Skeletal muscle tissue (tissue), 4 donors: ENCODE measurements around the gene RNGTT. TPM values are rescaled to one million over a fixed set of nuclear protein-coding genes. Genes with fewer than 3 reads are reported as not detected.

Experiments
- H3K27ac ChIP-seq: one replicate; pipeline ENCODE4 v1.7.0; 2013; ENCODE audit warnings: mild to moderate bottlenecking, low read depth, low read length, inconsistent platforms
- H3K27me3 ChIP-seq, 3 donors: one replicate each; pipeline ENCODE4 v1.7.0; 2013; ENCODE audit warnings: low read length in 3 of 3; ENCODE audit not compliant: control insufficient read depth in 3 of 3, insufficient read depth in 3 of 3
- H3K36me3 ChIP-seq, 3 donors: one replicate each; pipeline ENCODE4 v1.7.0; 2013; ENCODE audit warnings: low read length in 3 of 3; ENCODE audit not compliant: control insufficient read depth in 3 of 3, insufficient read depth in 3 of 3
- H3K4me1 ChIP-seq, 3 donors: one replicate each; pipeline ENCODE4 v1.7.0; 2013; ENCODE audit warnings: low read length in 3 of 3, mild to moderate bottlenecking in 3 of 3; ENCODE audit not compliant: control insufficient read depth in 3 of 3, insufficient read depth in 3 of 3
- H3K4me3 ChIP-seq, 3 donors: one replicate each; pipeline ENCODE4 v1.7.0; 2013; ENCODE audit warnings: low read length in 3 of 3
- H3K9ac ChIP-seq, 3 donors: one replicate each; pipeline ENCODE4 v1.7.0; 2013; ENCODE audit warnings: low read length in 3 of 3, mild to moderate bottlenecking in 3 of 3, moderate library complexity in 2 of 3, low read depth in 1 of 3
- H3K9me3 ChIP-seq, 3 donors: one replicate each; pipeline ENCODE4 v1.7.0; 2013; ENCODE audit warnings: low read length in 3 of 3; ENCODE audit not compliant: control insufficient read depth in 3 of 3
- total RNA-seq: library from RNA; depleted of rRNA; stranded (reverse); fragments of >200 nt; gene quantifications from one replicate; pipeline ENCODE4 v1.2.3, GENCODE V29; 2014
- donor health status: Osteomylitis.

RNGTT gene
- total RNA-seq, 1 donor from 2014 or later = 19.3 TPM

- no peak overlapping the region for H3K4me3 ChIP-seq
- H3K9me3 ChIP-seq = no peaks in the 10 kb centered on the region
- H3K9ac ChIP-seq = no peak overlapping the region
- H3K36me3 ChIP-seq = no peaks in the 10 kb centered on the region
- H3K4me1 ChIP-seq = no peaks in the 10 kb centered on the region
- no peak overlapping the region for H3K27ac ChIP-seq
- H3K27me3 ChIP-seq = no peaks in the 10 kb centered on the region
Measured at GRCh38 chr6:88633782-88634181, 329.6 kb downstream of the RNGTT start.

- H3K36me3 ChIP-seq = no peaks in the 10 kb centered on the region
- no peak overlapping the region for H3K27ac ChIP-seq
- no peak overlapping the region for H3K9ac ChIP-seq
- no peaks in the 10 kb centered on the region for H3K4me1 ChIP-seq
- H3K4me3 ChIP-seq = no peak overlapping the region
- H3K27me3 ChIP-seq = no peaks in the 10 kb centered on the region
- no peaks in the 10 kb centered on the region for H3K9me3 ChIP-seq
Measured at GRCh38 chr6:88631830-88632229, 331.6 kb downstream of the RNGTT start.

GRCh38 chr6:88629838-88630494, 333.5 kb downstream of the RNGTT start:
- Histone ChIP-seq H3K27ac (no peak overlapping the region), H3K27me3 (no peaks in the 10 kb centered on the region), H3K36me3 (no peaks in the 10 kb centered on the region), H3K4me3 (no peak overlapping the region), H3K9ac (no peak overlapping the region), H3K4me1 (no peaks in the 10 kb centered on the region), H3K9me3 (no peaks in the 10 kb centered on the region)

GRCh38 chr6:88626460-88626859, 337.0 kb downstream of the RNGTT start:
- no peaks in the 10 kb centered on the region for H3K4me1 ChIP-seq
- no peak overlapping the region for H3K4me3 ChIP-seq
- H3K27me3 ChIP-seq = no peaks in the 10 kb centered on the region
- H3K27ac ChIP-seq = no peak overlapping the region
- H3K9me3 ChIP-seq = no peaks in the 10 kb centered on the region
- no peaks in the 10 kb centered on the region for H3K36me3 ChIP-seq
- H3K9ac ChIP-seq = no peak overlapping the region

- H3K27me3 ChIP-seq = no peaks in the 10 kb centered on the region
- no peaks in the 10 kb centered on the region for H3K9me3 ChIP-seq
- no peak overlapping the region for H3K27ac ChIP-seq
- H3K36me3 ChIP-seq = no peaks in the 10 kb centered on the region
- no peak overlapping the region for H3K9ac ChIP-seq
- no peaks in the 10 kb centered on the region for H3K4me1 ChIP-seq
- H3K4me3 ChIP-seq = no peak overlapping the region
Measured at GRCh38 chr6:88623531-88623930, 339.9 kb downstream of the RNGTT start.

GRCh38 chr6:88619951-88620350, 343.5 kb downstream of the RNGTT start:
- Histone ChIP-seq H3K4me3 (no peak overlapping the region), H3K9ac (no peak overlapping the region), H3K4me1 (no peaks in the 10 kb centered on the region), H3K36me3 (no peaks in the 10 kb centered on the region), H3K27ac (no peak overlapping the region), H3K27me3 (no peaks in the 10 kb centered on the region), H3K9me3 (no peaks in the 10 kb centered on the region)

- H3K4me3 ChIP-seq = no peak overlapping the region
- H3K27ac ChIP-seq = no peak overlapping the region
- H3K27me3 ChIP-seq = no peaks in the 10 kb centered on the region
- no peak overlapping the region for H3K9ac ChIP-seq
- no peaks in the 10 kb centered on the region for H3K9me3 ChIP-seq
- H3K4me1 ChIP-seq = no peaks in the 10 kb centered on the region
- H3K36me3 ChIP-seq = peaks cover 0 to 3% (median 0%) of the 10 kb centered on the region in 3 donors
Measured at GRCh38 chr6:88616380-88616779, 347.0 kb downstream of the RNGTT start.

GRCh38 chr6:88614316-88614877, 349.0 kb downstream of the RNGTT start:
- H3K27ac ChIP-seq = no peak overlapping the region
- H3K4me1 ChIP-seq = no peaks in the 10 kb centered on the region
- no peaks in the 10 kb centered on the region for H3K9me3 ChIP-seq

GRCh38 chr6:88612631-88613030, 350.8 kb downstream of the RNGTT start:
- Histone ChIP-seq H3K9me3 (no peaks in the 10 kb centered on the region), H3K27ac (no peak overlapping the region), H3K9ac (no peak overlapping the region), H3K4me3 (no peak overlapping the region), H3K27me3 (no peaks in the 10 kb centered on the region), H3K36me3 (peaks cover 0 to 3% (median 0%) of the 10 kb centered on the region in 3 donors), H3K4me1 (no peaks in the 10 kb centered on the region)

More at GRCh38 chr6:88614316-88614877, 349.0 kb downstream of the RNGTT start:
- Histone ChIP-seq H3K4me3 (no peak overlapping the region), H3K9ac (no peak overlapping the region), H3K36me3 (peaks cover 0 to 3% (median 0%) of the 10 kb centered on the region in 3 donors), H3K27me3 (no peaks in the 10 kb centered on the region)

GRCh38 chr6:88611721-88612120, 351.7 kb downstream of the RNGTT start:
- no peak overlapping the region for H3K9ac ChIP-seq
- H3K4me3 ChIP-seq = no peak overlapping the region
- no peaks in the 10 kb centered on the region for H3K27me3 ChIP-seq
- no peak overlapping the region for H3K27ac ChIP-seq
- no peaks in the 10 kb centered on the region for H3K9me3 ChIP-seq
- H3K4me1 ChIP-seq = no peaks in the 10 kb centered on the region
- H3K36me3 ChIP-seq = peaks cover 0 to 3% (median 0%) of the 10 kb centered on the region in 3 donors
